MM.1S (cell line): ENCODE data around the gene FOXN3.

Experiments used
- EZH2phosphoT487 ChIP-seq: fragments of 300-600 bp; sonication (generic); IDR thresholded peaks from 2 replicates; pipeline ENCODE4 v1.6.1; 2018; ENCODE audit warnings: antibody characterized with exemption, low read length
- TF ChIP-seq, protein P1 (sequence below): fragments of 300-600 bp; sonication (generic); IDR thresholded peaks from 2 replicates; pipeline ENCODE4 v1.5.1; 2016; ENCODE audit warnings: antibody characterized with exemption, low read length, mixed read lengths

DNA sequence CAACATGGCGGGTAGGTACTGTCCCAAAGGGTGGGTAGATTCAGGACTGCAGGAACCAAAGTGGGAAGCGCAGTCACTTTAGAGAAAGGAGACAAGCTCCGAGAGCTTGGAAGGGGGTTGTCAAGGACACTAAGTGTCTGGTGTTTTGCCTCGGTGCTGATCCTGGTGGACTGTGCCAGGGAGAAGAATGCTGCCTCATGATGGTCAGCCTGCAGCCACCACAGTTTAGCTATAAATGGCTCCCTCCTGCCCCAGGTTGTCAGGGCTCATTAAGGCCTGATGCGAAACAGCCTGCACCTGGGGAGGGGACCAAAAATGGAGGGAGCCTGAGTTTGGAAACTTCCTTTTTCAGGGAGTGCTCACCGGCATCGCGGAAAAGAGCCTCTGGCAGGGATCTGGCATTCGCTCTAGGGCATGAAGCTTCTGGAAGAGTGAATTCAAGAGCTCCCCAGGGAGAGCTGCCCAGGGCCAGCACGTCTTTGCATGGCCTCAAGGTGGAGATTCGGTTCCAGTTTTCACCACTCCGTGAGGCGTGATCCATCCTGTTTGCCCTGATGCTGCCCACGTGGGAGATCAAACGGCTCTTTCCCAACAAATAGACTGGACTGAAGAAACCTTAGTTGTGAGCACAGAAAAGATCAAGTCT is 164.0 kb downstream of the FOXN3 start:
- TF ChIP-seq EZH2phosphoT487, result no peak
- TF ChIP-seq, protein P1, sequence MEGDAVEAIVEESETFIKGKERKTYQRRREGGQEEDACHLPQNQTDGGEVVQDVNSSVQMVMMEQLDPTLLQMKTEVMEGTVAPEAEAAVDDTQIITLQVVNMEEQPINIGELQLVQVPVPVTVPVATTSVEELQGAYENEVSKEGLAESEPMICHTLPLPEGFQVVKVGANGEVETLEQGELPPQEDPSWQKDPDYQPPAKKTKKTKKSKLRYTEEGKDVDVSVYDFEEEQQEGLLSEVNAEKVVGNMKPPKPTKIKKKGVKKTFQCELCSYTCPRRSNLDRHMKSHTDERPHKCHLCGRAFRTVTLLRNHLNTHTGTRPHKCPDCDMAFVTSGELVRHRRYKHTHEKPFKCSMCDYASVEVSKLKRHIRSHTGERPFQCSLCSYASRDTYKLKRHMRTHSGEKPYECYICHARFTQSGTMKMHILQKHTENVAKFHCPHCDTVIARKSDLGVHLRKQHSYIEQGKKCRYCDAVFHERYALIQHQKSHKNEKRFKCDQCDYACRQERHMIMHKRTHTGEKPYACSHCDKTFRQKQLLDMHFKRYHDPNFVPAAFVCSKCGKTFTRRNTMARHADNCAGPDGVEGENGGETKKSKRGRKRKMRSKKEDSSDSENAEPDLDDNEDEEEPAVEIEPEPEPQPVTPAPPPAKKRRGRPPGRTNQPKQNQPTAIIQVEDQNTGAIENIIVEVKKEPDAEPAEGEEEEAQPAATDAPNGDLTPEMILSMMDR, result no peak
